Activated CD4-positive, alpha-beta T cell treated with anti-CD3 and anti-CD28 coated beads, Interleukin-2, amount 50 U/mL, for 1 hour (primary cell): Measurements from ENCODE around the gene COX17.

ENCODE experiments used
- DNase-seq: peaks from one replicate; pipeline ENCODE4 v3.0.0-alpha.2; 2020

Gene COX17

GRCh38 chr3:119673875-119674274 is 3.3 kb downstream of the COX17 start:
- no peak for DNase-seq

- no peak for DNase-seq
Measured at GRCh38 chr3:119672776-119673175, 4.4 kb downstream of the COX17 start.

- DNase-seq: no peak
Measured at GRCh38 chr3:119669906-119670570, 7.2 kb downstream of the COX17 start.

- no peak for DNase-seq
Measured at GRCh38 chr3:119665954-119666559, 11.1 kb downstream of the COX17 start.

GRCh38 chr3:119664850-119665379 is 12.3 kb downstream of the COX17 start:
- no peak for DNase-seq

- DNase-seq: no peak
Measured at GRCh38 chr3:119664370-119664769, 12.8 kb downstream of the COX17 start.

GRCh38 chr3:119663885-119664284 is 13.3 kb downstream of the COX17 start:
- no peak for DNase-seq

- DNase-seq: no peak
Measured at GRCh38 chr3:119662604-119663373, 14.4 kb downstream of the COX17 start.

- DNase-seq: no peak
Measured at GRCh38 chr3:119660474-119661440, 16.4 kb downstream of the COX17 start, which contains the start of gene POPDC2. TSS of gene POPDC2 (minus strand) at chr3:119660589. CDS start at chr3:119660423, 166 bp downstream.

GRCh38 chr3:119659606-119660291 is 17.5 kb downstream of the COX17 start:
- no peak for DNase-seq

- no peak for DNase-seq
Measured at GRCh38 chr3:119658994-119659393, 18.2 kb downstream of the COX17 start.

- DNase-seq: no peak
Measured at GRCh38 chr3:119657887-119658702, 19.1 kb downstream of the COX17 start.

GRCh38 chr3:119653876-119654275 is 23.3 kb downstream of the COX17 start:
- no peak for DNase-seq

- DNase-seq: no peak
Measured at GRCh38 chr3:119652306-119653033, 24.7 kb downstream of the COX17 start.

- DNase-seq: no peak
Measured at GRCh38 chr3:119649761-119650160, 27.4 kb downstream of the COX17 start.

- no peak for DNase-seq
Measured at GRCh38 chr3:119647843-119648575, 29.2 kb downstream of the COX17 start.

GRCh38 chr3:119647171-119647570 is 30.0 kb downstream of the COX17 start:
- DNase-seq: no peak

GRCh38 chr3:119645813-119646212 is 31.4 kb downstream of the COX17 start:
- no peak for DNase-seq

GRCh38 chr3:119644481-119644880 is 32.7 kb downstream of the COX17 start:
- DNase-seq: no peak
